ENCODE measurements around the gene IL6R.

Gene IL6R

GRCh38 chr1:154433161-154433764, 28.1 kb downstream of the IL6R start:
- in situ Hi-C loops (cut with HindIII; ENCODE audit: low sequenced_read_pairs), result no loop called here
- no peak for DNase-seq (ENCODE audit: low read depth, low spot score)
- H3K4me3 ChIP-seq (ENCODE audit: low read depth, low read length), result no peak overlapping the region
- no peak for TF ChIP-seq CTCF (IDR thresholded peaks at IDR 0.05; ENCODE audit: low read depth, low read length)

DNA sequence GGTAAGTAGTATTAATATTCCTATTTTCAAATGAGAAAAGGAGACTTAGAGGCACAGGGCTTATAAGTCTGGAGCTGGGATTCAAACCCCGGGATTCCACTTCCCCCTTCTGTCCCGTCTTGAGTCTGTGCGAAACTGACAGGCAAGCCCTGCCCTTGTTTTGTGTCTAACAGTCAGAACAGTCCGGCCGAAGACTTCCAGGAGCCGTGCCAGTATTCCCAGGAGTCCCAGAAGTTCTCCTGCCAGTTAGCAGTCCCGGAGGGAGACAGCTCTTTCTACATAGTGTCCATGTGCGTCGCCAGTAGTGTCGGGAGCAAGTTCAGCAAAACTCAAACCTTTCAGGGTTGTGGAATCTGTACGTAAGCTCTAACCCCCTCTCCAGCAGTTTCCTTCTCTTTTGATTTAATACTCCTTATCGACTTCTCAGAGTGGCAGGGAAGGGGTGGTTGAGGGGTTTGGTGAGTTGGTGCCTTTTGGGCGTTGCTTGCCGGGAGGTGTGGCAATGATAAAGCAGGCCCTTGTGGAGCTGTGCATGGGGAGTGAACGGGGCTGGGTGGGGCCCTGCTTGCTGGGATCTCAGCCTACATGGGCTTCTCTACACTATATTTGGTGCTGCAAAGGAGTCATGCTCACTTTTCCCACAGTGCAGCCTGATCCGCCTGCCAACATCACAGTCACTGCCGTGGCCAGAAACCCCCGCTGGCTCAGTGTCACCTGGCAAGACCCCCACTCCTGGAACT, 29.4 kb downstream of the IL6R start:
- in situ Hi-C loops (cut with HindIII; ENCODE audit: low sequenced_read_pairs), result no loop called here

GRCh38 chr1:154435599-154436200, 30.6 kb downstream of the IL6R start:
- no peak for DNase-seq (ENCODE audit: low read depth, low spot score)
- H3K4me3 ChIP-seq (ENCODE audit: low read depth, low read length), result no peak overlapping the region
- no peak for TF ChIP-seq CTCF (IDR thresholded peaks at IDR 0.05; ENCODE audit: low read depth, low read length)
- in situ Hi-C loops (cut with HindIII; ENCODE audit: low sequenced_read_pairs), result no loop called here

More for the DNA sequence above, 29.4 kb downstream of the IL6R start:
- H3K4me3 ChIP-seq (ENCODE audit: low read depth, low read length), result no peak overlapping the region
- no peak for DNase-seq (ENCODE audit: low read depth, low spot score)
- no peak for TF ChIP-seq CTCF (IDR thresholded peaks at IDR 0.05; ENCODE audit: low read depth, low read length)

DNA sequence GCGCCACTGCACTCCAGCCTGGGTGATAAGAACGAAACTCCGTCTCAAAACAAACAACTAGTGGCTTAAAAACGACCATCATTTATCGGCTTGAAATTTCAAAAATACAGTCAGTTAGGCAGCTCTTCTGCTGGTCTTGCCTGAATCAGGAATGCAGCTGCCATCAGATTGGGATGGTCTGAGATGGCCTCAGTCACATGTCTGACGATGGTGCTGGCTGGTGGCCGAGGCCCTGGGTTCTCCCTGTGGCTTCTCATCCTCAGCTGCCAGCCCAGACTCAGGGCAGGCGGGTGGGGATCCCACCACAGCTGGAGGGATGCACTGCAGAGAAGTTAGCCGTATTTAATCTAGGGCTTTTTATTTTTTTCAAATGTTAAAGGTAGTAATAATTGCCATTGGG, 31.3 kb downstream of the IL6R start:
- H3K4me3 ChIP-seq (ENCODE audit: low read depth, low read length), result no peak overlapping the region
- TF ChIP-seq CTCF (IDR thresholded peaks at IDR 0.05; ENCODE audit: low read depth, low read length), result no peak
- in situ Hi-C loops (cut with HindIII; ENCODE audit: low sequenced_read_pairs), result no loop called here
- DNase-seq (ENCODE audit: low read depth, low spot score), result no peak

DNA sequence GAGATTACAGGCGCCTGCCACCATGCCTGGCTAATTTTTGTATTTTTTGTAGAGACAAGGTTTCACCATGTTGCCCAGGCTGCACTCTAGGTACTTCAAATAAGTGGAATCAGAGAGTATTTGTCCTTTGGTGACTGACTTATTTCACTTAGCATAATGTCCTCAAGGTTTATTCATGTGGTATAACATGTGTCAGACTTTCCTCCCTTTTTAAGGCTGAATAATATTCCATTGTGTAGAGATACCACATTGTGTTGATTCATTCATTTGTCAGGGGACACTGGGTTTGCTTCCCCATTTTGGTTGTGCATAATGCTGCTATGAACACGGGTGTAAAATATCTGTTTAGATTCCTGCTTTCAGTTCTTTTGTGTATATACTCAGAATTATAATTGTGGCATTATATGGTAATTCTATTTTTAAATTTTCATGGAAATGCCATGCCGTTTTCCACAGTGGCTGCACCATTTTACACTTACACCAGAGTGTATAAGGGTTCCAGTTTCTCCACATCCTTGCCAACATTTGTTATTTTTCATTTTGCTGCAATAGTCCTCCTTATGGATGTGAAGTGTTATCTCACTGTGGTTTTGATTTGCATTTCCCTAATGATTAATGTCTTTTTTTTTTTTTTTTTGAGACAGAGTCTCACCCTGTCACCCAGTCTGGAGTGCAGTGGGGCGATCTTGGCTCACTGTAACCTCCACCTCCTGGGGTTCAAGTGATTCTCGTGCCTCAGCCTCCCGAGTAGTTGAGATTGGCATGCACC, 35.1 kb downstream of the IL6R start:
- DNase-seq (ENCODE audit: low read depth, low spot score), result no peak

More for the DNA sequence above, 35.1 kb downstream of the IL6R start:
- TF ChIP-seq CTCF (IDR thresholded peaks at IDR 0.05; ENCODE audit: low read depth, low read length), result no peak
- in situ Hi-C loops (cut with HindIII; ENCODE audit: low sequenced_read_pairs), result no loop called here
- no peak overlapping the region for H3K4me3 ChIP-seq (ENCODE audit: low read depth, low read length)

Data from astrocyte of the spinal cord (primary cell).